PC-3 (cell line): ENCODE results near the gene PREP. TPM values are rescaled to one million over a fixed set of nuclear protein-coding genes. Genes with fewer than 3 reads are reported as not detected.

Experiments used
- ATAC-seq: fragments of 200-7000 bp; cut with Tn5 transposase; 2 replicates; pipeline ENCODE4 v1.9.1; 2020; ENCODE audit warnings: mild to moderate bottlenecking, moderate library complexity
- BruUV-seq: library from RNA; stranded (reverse); fragments of 400-500 nt; replicated peaks from 2 replicates; lab custom pipeline; 2021; lab: Mats Ljungman, UMichigan
- CTCF ChIA-PET: fragments of 300-600 bp; sonication (Branson Sonifier 250); formaldehyde crosslinking; loops from one replicate; lab custom pipeline; 2022; ENCODE audit warnings: antibody characterized with exemption; lab: Charles Lee
- POLR2A ChIA-PET: fragments of 300-600 bp; sonication (Branson Sonifier 250); formaldehyde crosslinking; loops from one replicate; lab custom pipeline; 2022; ENCODE audit warnings: antibody characterized with exemption; ENCODE audit not compliant: unreplicated experiment; lab: Charles Lee
- DNase-seq: peaks from one replicate; pipeline ENCODE4 v3.0.0-alpha.2; 2015
- H2AFZ ChIP-seq: fragments of 300-600 bp; sonication (generic); 2 replicates; pipeline ENCODE4 v1.6.0; 2016; ENCODE audit warnings: antibody characterized with exemption, low read length
- H3F3A ChIP-seq: fragments of 300-600 bp; sonication (generic); one replicate; pipeline ENCODE4 v1.6.0; 2017; ENCODE audit warnings: antibody characterized with exemption, low read length, control low read depth, mild to moderate bottlenecking; ENCODE audit not compliant: unreplicated experiment
- H3K27ac ChIP-seq: fragments of 300-600 bp; sonication (generic); 2 replicates; pipeline ENCODE4 v1.5.1; 2016; ENCODE audit warnings: mild to moderate bottlenecking, low read length
- H3K27me3 ChIP-seq: fragments of 300-600 bp; sonication (generic); 2 replicates; pipeline ENCODE4 v1.6.1; 2016; ENCODE audit warnings: low read length, mixed read lengths
- H3K36me3 ChIP-seq: fragments of 300-600 bp; sonication (generic); 2 replicates; pipeline ENCODE4 v1.6.1; 2016; ENCODE audit warnings: low read depth, mixed run types, low read length, mixed read lengths
- H3K4me1 ChIP-seq: fragments of 300-600 bp; sonication (generic); 2 replicates; pipeline ENCODE4 v1.5.1; 2016; ENCODE audit warnings: low read length; ENCODE audit not compliant: insufficient read depth
- H3K4me2 ChIP-seq: fragments of 300-600 bp; sonication (generic); 2 replicates; pipeline ENCODE4 v1.6.0; 2016; ENCODE audit warnings: low read length
- H3K4me3 ChIP-seq: fragments of 300-600 bp; sonication (generic); 2 replicates; pipeline ENCODE4 v1.5.1; 2016; ENCODE audit warnings: mild to moderate bottlenecking, low read length, mixed read lengths
- H3K79me2 ChIP-seq: fragments of 300-600 bp; sonication (generic); 2 replicates; pipeline ENCODE4 v1.6.1; 2017; ENCODE audit warnings: low read length, mixed read lengths
- H3K9ac ChIP-seq: fragments of 300-600 bp; sonication (generic); 2 replicates; pipeline ENCODE4 v1.6.0; 2016; ENCODE audit warnings: mild to moderate bottlenecking, low read length
- H3K9me2 ChIP-seq: fragments of 300-600 bp; sonication (generic); replicated peaks from 2 replicates; pipeline ENCODE4 v1.6.1; 2016; ENCODE audit warnings: mixed run types, low read length, mixed read lengths
- H3K9me3 ChIP-seq: fragments of 300-600 bp; sonication (generic); 2 replicates; pipeline ENCODE4 v1.6.1; 2016; ENCODE audit warnings: low read length, mixed read lengths
- H4K20me1 ChIP-seq: fragments of 300-600 bp; sonication (generic); 2 replicates; pipeline ENCODE4 v1.6.1; 2016; ENCODE audit warnings: low read length, mixed read lengths
- EZH2 ChIP-seq: fragments of 300-600 bp; sonication (generic); IDR thresholded peaks from one replicate; pipeline ENCODE4 v1.6.1; 2017; ENCODE audit warnings: antibody characterized with exemption, mild to moderate bottlenecking, low read length; ENCODE audit not compliant: unreplicated experiment
- EZH2phosphoT487 ChIP-seq: fragments of 300-600 bp; sonication (generic); IDR thresholded peaks from 2 replicates; pipeline ENCODE4 v1.6.1; 2018; ENCODE audit warnings: mild to moderate bottlenecking, antibody characterized with exemption, low read length, borderline replicate concordance
- intact Hi-C: fragments of 100-400 bp; cut with micrococcal nuclease; formaldehyde crosslinking; loops from 2 replicates; pipeline ENCODE4 v1.9.0; 2023
- total RNA-seq: library from RNA; depleted of rRNA; stranded (reverse); fragments of >200 nt; gene quantifications from 2 replicates; pipeline ENCODE4 v1.2.3, GENCODE V29; 2014
- TF ChIP-seq, protein P1 (sequence below): fragments of 300-600 bp; sonication (generic); conservative IDR thresholded peaks from 2 replicates; pipeline ENCODE4 v1.5.1; 2017; ENCODE audit warnings: antibody characterized with exemption, low read depth, mild to moderate bottlenecking, low read length

The PREP gene
- total RNA-seq, 1 experiment from 2014 or later = 16.9 TPM

DNA sequence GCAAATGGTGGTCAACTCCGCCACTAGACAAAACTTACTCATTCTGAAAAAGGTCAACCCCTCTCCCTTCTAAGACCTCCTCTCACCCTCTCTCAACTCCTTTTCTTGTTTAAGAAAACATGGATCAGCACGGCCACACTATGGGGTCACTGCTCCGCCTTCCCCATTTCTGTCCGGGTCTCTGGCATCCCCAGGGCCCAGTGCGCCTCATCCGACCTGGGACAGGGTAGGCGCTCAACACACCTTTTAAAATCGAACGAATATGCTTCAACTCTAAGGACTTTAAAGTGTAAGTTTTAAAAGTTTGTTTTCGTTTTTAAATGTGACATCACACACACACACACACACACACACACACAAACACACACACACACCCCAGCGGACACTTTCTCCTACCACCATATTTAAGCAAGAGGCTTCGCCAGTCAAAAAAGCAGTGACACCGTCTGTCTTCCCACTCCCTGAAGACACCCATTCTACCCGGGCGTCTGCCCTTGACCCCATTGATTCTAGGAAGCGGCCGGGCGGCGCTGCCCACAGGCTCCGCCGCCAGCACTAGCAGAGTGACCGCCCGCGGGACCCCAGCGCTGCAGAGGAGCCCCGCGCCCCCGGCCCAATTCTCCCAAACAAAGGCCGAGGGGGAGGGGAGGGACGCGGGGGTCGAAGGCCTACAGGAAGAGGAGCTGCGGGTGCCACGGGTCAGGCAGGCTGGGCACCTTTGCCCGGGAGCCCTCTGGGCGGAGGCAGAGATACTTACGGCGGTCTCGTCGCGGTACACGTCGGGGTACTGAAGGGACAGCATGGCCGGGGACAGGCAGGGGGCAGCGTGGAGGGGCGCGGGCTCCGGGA is 568 bp downstream of the PREP start:
- Histone ChIP-seq H3K9me2 (no peaks in the 10 kb centered on the region), H3K36me3 (no peaks in the 10 kb centered on the region), H3K4me2 (peak overlapping the region; percentile 79), H3F3A (no peaks in the 10 kb centered on the region), H3K27ac (peak overlapping the region; percentile 15; the same call in 1 of the 2 replicates), H3K27me3 (no peaks in the 10 kb centered on the region), H3K4me1 (peaks cover 20% of the 10 kb centered on the region), H2AFZ (peak overlapping the region; percentile 90), H3K4me3 (peak overlapping the region; percentile 94), H4K20me1 (peaks cover 14% of the 10 kb centered on the region; the same call in 1 of the 2 replicates), H3K9me3 (no peaks in the 10 kb centered on the region), H3K9ac (peak overlapping the region; percentile 79), H3K79me2 (peaks cover 54% of the 10 kb centered on the region)
- intact Hi-C loops = loop anchor here (2.0 to 5.0 kb wide), 3 partner anchors 40 to 225 kb away; no protein-coding TSS in a partner anchor
- DNase-seq = peak; percentile 7
- peak; percentile 21 for ATAC-seq
- ChIA-PET POLR2A (no interaction called here), CTCF (interaction anchor here (0.6 to 1.1 kb wide), 7 partner anchors 21 to 619 kb away, joined by 3 to 7 read pairs (median 3); no protein-coding TSS in a partner anchor)
- BruUV-seq = no TSS peak
- TF ChIP-seq, protein P1, sequence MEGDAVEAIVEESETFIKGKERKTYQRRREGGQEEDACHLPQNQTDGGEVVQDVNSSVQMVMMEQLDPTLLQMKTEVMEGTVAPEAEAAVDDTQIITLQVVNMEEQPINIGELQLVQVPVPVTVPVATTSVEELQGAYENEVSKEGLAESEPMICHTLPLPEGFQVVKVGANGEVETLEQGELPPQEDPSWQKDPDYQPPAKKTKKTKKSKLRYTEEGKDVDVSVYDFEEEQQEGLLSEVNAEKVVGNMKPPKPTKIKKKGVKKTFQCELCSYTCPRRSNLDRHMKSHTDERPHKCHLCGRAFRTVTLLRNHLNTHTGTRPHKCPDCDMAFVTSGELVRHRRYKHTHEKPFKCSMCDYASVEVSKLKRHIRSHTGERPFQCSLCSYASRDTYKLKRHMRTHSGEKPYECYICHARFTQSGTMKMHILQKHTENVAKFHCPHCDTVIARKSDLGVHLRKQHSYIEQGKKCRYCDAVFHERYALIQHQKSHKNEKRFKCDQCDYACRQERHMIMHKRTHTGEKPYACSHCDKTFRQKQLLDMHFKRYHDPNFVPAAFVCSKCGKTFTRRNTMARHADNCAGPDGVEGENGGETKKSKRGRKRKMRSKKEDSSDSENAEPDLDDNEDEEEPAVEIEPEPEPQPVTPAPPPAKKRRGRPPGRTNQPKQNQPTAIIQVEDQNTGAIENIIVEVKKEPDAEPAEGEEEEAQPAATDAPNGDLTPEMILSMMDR = no peak
- TF ChIP-seq EZH2phosphoT487 (no peak), EZH2 (no peak)

DNA sequence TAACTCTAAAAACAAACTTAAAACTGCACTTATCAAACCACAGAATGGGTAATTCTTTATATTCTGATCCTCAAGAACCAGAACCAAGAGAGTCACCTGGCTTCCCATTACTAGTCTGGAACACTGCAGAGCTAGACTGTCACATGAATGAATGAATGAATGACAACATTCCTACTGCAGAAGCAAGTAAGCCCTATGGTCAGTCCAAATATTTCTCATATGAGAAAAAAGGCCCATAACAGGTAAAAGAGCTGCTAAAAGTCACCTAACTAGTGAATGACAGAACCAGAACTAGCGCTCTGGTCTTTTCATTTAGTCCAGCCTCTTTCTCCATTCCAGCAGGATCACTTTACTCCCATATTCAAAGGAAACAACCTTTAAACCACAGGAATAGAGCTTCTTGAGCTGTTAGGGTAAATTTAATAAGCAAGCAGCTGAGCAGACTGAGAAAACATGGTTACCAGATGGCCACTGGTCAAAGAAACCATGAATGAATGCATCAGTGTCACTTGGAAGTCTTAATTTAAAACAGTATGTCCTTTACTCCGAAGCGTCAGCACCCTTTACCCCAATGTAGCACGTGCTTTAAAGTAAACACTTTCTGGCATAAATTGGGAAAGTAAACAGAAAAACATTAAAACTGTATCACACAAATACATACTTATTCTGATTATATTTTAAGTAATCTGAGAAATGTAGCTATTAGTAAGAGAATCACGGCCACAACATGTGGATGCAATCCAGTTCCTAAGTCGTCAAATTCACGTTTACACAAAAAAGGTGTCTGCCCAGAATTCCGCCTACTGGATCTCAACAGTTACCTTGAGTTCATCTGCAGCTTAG is 1.4 kb downstream of the PREP start:
- Histone ChIP-seq H3K9me2 (no peaks in the 10 kb centered on the region), H3K79me2 (peaks cover 55% of the 10 kb centered on the region), H3K9me3 (no peaks in the 10 kb centered on the region), H3K27me3 (no peaks in the 10 kb centered on the region), H3K27ac (no peak overlapping the region), H3K4me1 (peaks cover 20% of the 10 kb centered on the region), H3K4me2 (peak overlapping the region; percentile 79), H3K4me3 (peak overlapping the region; percentile 94), H4K20me1 (peaks cover 14% of the 10 kb centered on the region; the same call in 1 of the 2 replicates), H2AFZ (peak overlapping the region; percentile 90), H3K36me3 (no peaks in the 10 kb centered on the region), H3K9ac (peak overlapping the region; percentile 79), H3F3A (no peaks in the 10 kb centered on the region)
- POLR2A ChIA-PET = interaction anchor here (0.6 kb wide), 1 partner anchor 14 kb away, joined by 9 read pairs; no protein-coding TSS in a partner anchor
- CTCF ChIA-PET = no interaction called here
- no peak for DNase-seq
- ATAC-seq = no peak
- TF ChIP-seq, protein P1 = no peak
- no peak for TF ChIP-seq EZH2
- no peak for TF ChIP-seq EZH2phosphoT487
- TSS peak; percentile 55 for BruUV-seq
- intact Hi-C loops = loop anchor here (2.0 to 5.0 kb wide), 3 partner anchors 39 to 224 kb away; no protein-coding TSS in a partner anchor
